ENCODE measurements around the gene KIAA0040.
"Not testable (repeated sequence)": the region's sequence is repeated elsewhere in the genome, so short reads cannot be mapped to it uniquely, and the experiment has no call there.

The KIAA0040 gene

GRCh38 chr1:175133673-175134435 is 58.7 kb downstream of the KIAA0040 start:
- no peak for DNase-seq

GRCh38 chr1:175132436-175132835 is 60.1 kb downstream of the KIAA0040 start:
- no peak for DNase-seq

GRCh38 chr1:175131095-175131494 is 61.5 kb downstream of the KIAA0040 start:
- no peak for DNase-seq

GRCh38 chr1:175130649-175131045 is 61.9 kb downstream of the KIAA0040 start:
- DNase-seq, result no peak

GRCh38 chr1:175129997-175130648 is 62.5 kb downstream of the KIAA0040 start:
- DNase-seq, result no peak

- DNase-seq, result no peak
Observed at GRCh38 chr1:175129644-175129996, 63.0 kb downstream of the KIAA0040 start.

GRCh38 chr1:175129182-175129581 is 63.4 kb downstream of the KIAA0040 start:
- no peak for DNase-seq

- no peak for DNase-seq
Observed at GRCh38 chr1:175128523-175128922, 64.1 kb downstream of the KIAA0040 start.

- no peak for DNase-seq
Observed at GRCh38 chr1:175127565-175127964, 65.0 kb downstream of the KIAA0040 start.

- DNase-seq, result no peak
Observed at GRCh38 chr1:175126347-175126746, 66.2 kb downstream of the KIAA0040 start.

- DNase-seq, result no peak
Observed at GRCh38 chr1:175124861-175125260, 67.7 kb downstream of the KIAA0040 start.

GRCh38 chr1:175120511-175120910 is 72.1 kb downstream of the KIAA0040 start:
- no peak for DNase-seq

GRCh38 chr1:175118375-175119367 is 73.9 kb downstream of the KIAA0040 start:
- no peak for DNase-seq

GRCh38 chr1:175116903-175117302 is 75.7 kb downstream of the KIAA0040 start:
- no peak for DNase-seq

GRCh38 chr1:175116210-175116798 is 76.3 kb downstream of the KIAA0040 start:
- no peak for DNase-seq

- DNase-seq, result no peak
Observed at GRCh38 chr1:175114996-175115395, 77.6 kb downstream of the KIAA0040 start.

- not testable (repeated sequence) for DNase-seq
Observed at GRCh38 chr1:175108331-175108820, 84.2 kb downstream of the KIAA0040 start.
